GM12874 (cell line): Measurements from ENCODE around the gene CARS1.

Experiments used
- TF ChIP-seq, protein P1 (sequence below): IDR thresholded peaks from 2 replicates; pipeline ENCODE4 v1.5.1; 2011; ENCODE audit warnings: low read depth, mild to moderate bottlenecking, control low read depth, low read length, moderate library complexity; ENCODE audit not compliant: insufficient read depth

Gene CARS1

DNA sequence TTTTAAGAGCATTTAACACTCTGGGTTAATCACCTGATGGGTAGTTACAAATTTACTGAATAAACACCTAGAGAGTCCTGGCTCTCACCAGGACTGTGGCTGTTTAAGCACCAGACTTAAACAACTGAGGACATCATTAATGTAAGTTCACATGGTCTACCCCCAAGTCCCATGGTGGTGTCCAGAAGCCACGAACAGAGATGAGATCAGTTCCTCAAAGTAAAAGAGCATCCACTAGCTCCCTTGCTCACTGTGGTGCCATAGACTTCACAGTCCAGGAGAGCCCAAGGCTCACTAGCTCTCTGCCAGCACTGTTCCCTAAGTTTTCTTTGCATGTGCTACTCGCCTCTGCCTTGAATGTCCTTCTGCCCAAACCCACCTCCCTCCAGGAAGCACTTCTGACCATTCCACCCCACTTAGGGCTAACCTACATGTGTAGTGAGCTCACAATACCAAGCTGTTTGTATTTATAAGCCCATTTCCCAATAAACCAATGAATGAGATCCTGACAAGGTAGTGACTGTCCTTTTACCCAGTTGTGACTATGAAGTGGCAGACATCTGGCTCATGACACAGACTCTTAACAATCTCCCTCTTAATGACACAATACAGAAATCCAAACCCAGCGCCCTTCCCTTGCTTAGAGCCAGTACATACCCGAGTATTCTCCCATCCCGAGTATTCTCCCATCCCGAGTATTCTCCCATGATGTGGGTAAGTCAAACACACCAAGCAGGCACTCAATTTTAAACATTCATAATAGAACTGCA lies 80.7 kb downstream of the CARS1 start:
- TF ChIP-seq, protein P1, sequence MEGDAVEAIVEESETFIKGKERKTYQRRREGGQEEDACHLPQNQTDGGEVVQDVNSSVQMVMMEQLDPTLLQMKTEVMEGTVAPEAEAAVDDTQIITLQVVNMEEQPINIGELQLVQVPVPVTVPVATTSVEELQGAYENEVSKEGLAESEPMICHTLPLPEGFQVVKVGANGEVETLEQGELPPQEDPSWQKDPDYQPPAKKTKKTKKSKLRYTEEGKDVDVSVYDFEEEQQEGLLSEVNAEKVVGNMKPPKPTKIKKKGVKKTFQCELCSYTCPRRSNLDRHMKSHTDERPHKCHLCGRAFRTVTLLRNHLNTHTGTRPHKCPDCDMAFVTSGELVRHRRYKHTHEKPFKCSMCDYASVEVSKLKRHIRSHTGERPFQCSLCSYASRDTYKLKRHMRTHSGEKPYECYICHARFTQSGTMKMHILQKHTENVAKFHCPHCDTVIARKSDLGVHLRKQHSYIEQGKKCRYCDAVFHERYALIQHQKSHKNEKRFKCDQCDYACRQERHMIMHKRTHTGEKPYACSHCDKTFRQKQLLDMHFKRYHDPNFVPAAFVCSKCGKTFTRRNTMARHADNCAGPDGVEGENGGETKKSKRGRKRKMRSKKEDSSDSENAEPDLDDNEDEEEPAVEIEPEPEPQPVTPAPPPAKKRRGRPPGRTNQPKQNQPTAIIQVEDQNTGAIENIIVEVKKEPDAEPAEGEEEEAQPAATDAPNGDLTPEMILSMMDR, result no peak

DNA sequence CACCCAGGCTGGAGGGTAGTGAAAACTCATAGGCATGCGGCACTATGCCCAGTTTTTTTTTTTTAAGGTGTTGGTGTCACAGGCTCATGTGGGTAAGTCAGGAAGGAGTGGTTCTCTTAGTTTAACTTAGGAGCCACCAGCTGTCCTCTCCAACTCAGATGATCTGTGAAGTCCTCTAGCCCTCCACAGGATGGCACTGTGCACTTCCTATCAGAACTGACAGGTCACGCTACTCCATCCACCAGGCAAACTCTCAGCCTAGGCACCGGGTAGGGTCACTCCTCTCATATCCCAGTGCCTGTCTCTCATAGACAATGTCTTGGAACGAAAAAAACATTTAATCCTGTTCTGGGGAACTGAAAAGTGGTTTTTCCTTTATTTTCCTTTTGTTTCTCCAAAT lies 81.6 kb downstream of the CARS1 start:
- TF ChIP-seq, protein P1, result peak; percentile 48

DNA sequence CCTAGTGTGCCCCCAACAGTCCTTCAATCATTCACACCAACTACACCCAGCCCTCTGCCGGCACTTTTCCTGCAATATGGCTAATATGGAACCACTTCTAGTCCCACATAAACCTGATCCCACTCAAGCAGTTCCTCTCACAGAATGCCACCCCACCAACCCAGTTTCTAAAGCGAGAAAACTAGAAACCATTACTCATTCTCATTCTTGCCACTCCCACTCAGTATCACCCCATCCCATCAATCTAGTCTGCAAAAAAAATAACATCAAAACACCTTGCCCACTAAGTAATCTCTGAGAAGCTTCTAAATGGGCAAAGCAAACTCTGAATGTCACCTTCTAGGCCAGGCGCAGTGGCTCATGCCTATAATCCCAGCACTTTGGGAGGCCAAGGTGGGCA lies 83.0 kb downstream of the CARS1 start:
- TF ChIP-seq, protein P1, result no peak

DNA sequence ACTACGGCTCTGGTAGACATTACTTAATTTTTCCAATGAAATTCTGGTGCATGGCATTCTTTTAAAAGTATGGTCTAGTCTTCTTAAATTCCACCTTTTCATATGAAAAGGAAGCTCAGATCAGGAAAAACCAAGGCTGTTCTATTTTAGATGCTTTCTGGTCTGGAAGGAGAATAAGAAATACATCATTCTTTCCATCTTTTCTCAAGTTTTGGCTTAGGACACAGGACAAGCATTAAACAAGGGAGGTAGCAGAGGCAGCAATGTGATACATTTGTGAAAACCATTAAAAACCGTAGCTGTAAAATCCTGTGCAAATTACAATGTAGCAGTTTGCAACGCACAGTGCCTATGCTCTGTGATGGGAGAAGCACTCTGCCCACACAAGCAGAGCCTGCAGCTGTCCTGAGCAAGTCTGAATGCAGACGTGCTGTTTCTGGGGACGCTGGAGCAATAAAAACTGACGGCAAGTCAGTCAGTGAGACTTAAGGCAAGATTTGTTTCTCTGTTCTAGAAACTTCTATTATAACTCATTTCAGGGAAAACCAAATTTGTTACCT lies 88.8 kb downstream of the CARS1 start:
- TF ChIP-seq, protein P1, result no peak

DNA sequence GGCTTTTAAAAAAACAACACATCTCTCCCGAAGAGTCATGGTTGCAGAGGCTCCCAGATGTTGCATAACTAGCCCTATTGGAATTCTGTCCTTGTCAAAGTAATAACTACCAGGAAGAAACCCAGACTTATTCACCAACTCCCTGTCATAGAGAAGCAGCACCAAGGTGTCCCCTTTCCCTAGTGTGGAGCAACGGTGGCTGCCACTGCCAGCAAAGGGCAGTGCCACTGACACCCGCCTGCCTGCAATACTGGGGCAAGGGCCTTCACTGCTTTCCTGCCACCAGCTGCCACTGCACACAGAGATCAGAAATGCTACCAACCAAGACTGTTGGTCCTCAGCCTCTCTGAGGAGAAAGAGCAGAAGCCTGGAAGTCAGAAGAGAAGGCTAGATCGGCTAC lies 92.4 kb downstream of the CARS1 start:
- TF ChIP-seq, protein P1, result no peak

DNA sequence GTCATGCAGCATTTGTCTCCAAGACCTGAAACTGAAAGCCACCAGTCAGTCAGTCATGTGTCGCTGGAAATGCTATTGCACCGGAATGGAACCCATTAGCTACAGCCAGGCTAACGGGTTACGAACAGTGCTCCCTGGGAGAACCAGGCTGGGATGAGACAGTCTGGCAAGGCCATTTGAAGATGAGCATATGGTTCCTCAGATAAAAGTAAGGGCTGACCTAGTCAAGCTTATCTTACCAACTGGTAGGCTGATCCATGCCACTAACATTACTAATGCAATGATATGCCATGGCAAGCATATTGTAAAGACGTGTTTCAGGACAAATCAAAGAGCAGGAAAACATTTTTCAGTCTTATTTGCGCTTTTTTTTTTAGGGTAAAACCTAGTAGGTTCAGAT lies 93.5 kb downstream of the CARS1 start:
- TF ChIP-seq, protein P1, result no peak

DNA sequence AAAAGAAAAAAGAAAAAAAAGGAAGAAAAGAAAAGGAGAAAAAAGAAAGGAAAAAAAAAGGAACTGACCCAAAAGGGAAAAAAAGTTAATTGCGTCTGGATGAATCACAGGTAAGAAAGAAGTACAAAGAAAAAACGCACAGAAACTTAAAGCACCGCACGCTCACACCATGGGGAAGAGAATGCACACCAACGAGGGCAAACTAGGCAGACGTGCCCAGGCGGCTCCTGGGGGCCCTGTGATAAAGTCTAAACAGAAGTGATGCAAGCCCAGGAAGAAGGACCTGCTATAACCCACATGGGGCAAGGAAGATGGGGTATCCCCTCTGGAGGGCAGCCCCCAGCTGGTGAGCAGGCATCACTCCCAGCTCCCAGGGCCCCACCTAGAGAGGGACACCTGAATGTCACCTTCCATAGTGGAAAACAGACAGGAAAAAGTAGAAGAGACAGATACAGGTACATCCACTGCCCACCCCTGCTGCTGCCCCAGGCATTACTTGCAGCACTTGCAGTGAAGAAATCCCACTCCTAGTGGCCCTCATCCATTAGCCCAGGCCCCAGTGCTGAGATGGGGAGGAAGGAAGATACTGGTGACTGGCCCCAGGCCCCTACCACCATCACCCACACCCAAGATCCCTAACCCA lies 94.0 kb downstream of the CARS1 start:
- TF ChIP-seq, protein P1, result no peak
